DOHH2 (cell line): ENCODE measurements around the gene TMOD4.
"Not testable (repeated sequence)": the region's sequence is repeated elsewhere in the genome, so short reads cannot be mapped to it uniquely, and the experiment has no call there.

Experiments used
- H3F3A ChIP-seq: fragments of 200-600 bp; sonication (generic), shearing (Covaris generic); 2 replicates; pipeline ENCODE4 v1.6.0; 2016; ENCODE audit warnings: antibody characterized with exemption, mild to moderate bottlenecking; ENCODE audit not compliant: control insufficient read depth, insufficient read depth
- H3K27ac ChIP-seq: fragments of 200-600 bp; sonication (generic); 2 replicates; pipeline ENCODE4 v1.5.1; 2014; ENCODE audit warnings: low read depth, mild to moderate bottlenecking, low read length, moderate library complexity
- H3K27me3 ChIP-seq: fragments of 200-600 bp; sonication (generic); 2 replicates; pipeline ENCODE4 v1.6.1; 2014; ENCODE audit warnings: mild to moderate bottlenecking, low read length, mixed read lengths; ENCODE audit not compliant: control insufficient read depth
- H3K36me3 ChIP-seq: fragments of 200-600 bp; sonication (generic); 2 replicates; pipeline ENCODE4 v1.6.1; 2014; ENCODE audit warnings: mild to moderate bottlenecking, low read length, moderate library complexity, mixed read lengths; ENCODE audit not compliant: control insufficient read depth
- H3K4me1 ChIP-seq: fragments of 200-600 bp; sonication (generic); 2 replicates; pipeline ENCODE4 v1.6.1; 2014; ENCODE audit warnings: mild to moderate bottlenecking, low read length, mixed read lengths; ENCODE audit not compliant: control insufficient read depth
- H3K4me2 ChIP-seq: fragments of 200-600 bp; sonication (generic); 2 replicates; pipeline ENCODE4 v1.6.0; 2014; ENCODE audit warnings: mild to moderate bottlenecking, low read length, moderate library complexity
- H3K4me3 ChIP-seq: fragments of 200-600 bp; sonication (generic); 2 replicates; pipeline ENCODE4 v1.5.1; 2014; ENCODE audit warnings: mild to moderate bottlenecking, low read length, mixed read lengths
- H3K79me2 ChIP-seq: fragments of 200-600 bp; sonication (generic); 2 replicates; pipeline ENCODE4 v1.6.1; 2014; ENCODE audit warnings: mild to moderate bottlenecking, low read length, mixed read lengths; ENCODE audit not compliant: control insufficient read depth
- H3K9me2 ChIP-seq: fragments of 200-600 bp; sonication (generic); replicated peaks from 2 replicates; pipeline ENCODE4 v1.6.1; 2014; ENCODE audit warnings: mild to moderate bottlenecking, low read length, mixed read lengths; ENCODE audit not compliant: control insufficient read depth
- H3K9me3 ChIP-seq: fragments of 200-600 bp; sonication (generic); 2 replicates; pipeline ENCODE4 v1.6.1; 2014; ENCODE audit warnings: antibody characterized with exemption, low read length, mixed read lengths; ENCODE audit not compliant: control insufficient read depth, insufficient read depth
- H4K20me1 ChIP-seq: fragments of 200-600 bp; sonication (generic); 2 replicates; pipeline ENCODE4 v1.6.0; 2014; ENCODE audit warnings: low read depth, mild to moderate bottlenecking, antibody characterized with exemption, low read length, moderate library complexity; ENCODE audit not compliant: control insufficient read depth, insufficient read depth
- CTCF ChIP-seq: fragments of 200-600 bp; sonication (generic); IDR thresholded peaks from one replicate; pipeline ENCODE4 v1.5.1; 2014; ENCODE audit warnings: antibody characterized with exemption, mild to moderate bottlenecking, low read depth, low read length; ENCODE audit not compliant: poor library complexity, severe bottlenecking
- EZH2phosphoT487 ChIP-seq: fragments of 200-600 bp; sonication (generic); IDR thresholded peaks from 2 replicates; pipeline ENCODE4 v1.6.1; 2017; ENCODE audit warnings: borderline replicate concordance, mild to moderate bottlenecking, antibody characterized with exemption, low read length, moderate library complexity, mixed read lengths

The TMOD4 gene

GRCh38 chr1:151213560-151213959, 37.8 kb upstream of the TMOD4 start:
- TF ChIP-seq CTCF (no peak), EZH2phosphoT487 (no peak)
- no peaks in the 10 kb centered on the region for H3K4me1 ChIP-seq
- H3K27ac ChIP-seq = no peak overlapping the region
- H3K27me3 ChIP-seq = no peaks in the 10 kb centered on the region
- H3F3A ChIP-seq = peaks cover 3% of the 10 kb centered on the region; the same call in 1 of the 2 replicates
- H3K79me2 ChIP-seq = peaks cover 97% of the 10 kb centered on the region
- H3K9me3 ChIP-seq = no peaks in the 10 kb centered on the region
- no peak overlapping the region for H3K4me3 ChIP-seq
- 0 out of 2 replicates have a peak, but pooled peaks cover 3% of the 10 kb centered on the region for H4K20me1 ChIP-seq
- no peak overlapping the region for H3K4me2 ChIP-seq
- no peaks in the 10 kb centered on the region for H3K9me2 ChIP-seq
- H3K36me3 ChIP-seq = peaks cover 62% of the 10 kb centered on the region

DNA sequence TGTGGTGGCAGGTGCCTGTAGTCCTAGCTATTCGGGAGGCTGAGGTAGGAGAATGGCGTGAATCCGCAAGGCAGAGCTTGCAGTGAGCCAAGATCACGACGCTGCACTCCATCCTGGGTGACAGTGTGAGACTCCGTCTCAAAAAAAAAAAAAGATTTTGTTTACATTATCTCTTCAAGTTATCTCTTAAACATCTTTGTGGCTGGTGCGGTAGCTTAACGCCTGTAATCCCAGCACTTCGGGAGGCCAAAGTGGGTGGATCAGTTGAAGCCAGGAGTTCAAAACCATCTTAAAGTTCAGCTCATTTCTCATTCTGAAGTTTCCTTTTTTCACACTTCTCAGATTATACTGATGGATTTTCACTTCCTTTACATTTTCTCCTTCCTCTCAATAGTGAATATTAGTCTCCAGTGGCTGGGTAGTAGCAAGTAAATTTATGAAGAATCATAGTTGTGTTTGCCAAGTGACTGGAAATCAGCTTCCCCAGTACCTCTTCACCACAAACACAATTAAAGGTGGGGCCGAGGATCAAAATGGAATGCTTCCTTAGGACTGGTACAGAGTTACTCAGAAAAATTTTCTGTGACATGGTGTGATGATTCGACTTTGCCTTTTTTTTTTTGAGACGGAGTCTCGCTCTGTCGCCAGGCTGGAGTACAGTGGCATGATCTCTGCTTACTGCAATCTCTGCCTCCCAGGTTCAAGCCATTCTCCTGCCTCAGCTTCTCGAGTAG, 36.4 kb upstream of the TMOD4 start:
- Histone ChIP-seq H3K79me2 (peaks cover 97% of the 10 kb centered on the region), H3K4me2 (no peak overlapping the region), H3K4me3 (no peak overlapping the region), H3K9me3 (no peaks in the 10 kb centered on the region), H3K4me1 (no peaks in the 10 kb centered on the region), H3F3A (peaks cover 3% of the 10 kb centered on the region; the same call in 1 of the 2 replicates), H3K9me2 (no peaks in the 10 kb centered on the region), H4K20me1 (0 out of 2 replicates have a peak, but pooled peaks cover 3% of the 10 kb centered on the region), H3K27me3 (no peaks in the 10 kb centered on the region), H3K36me3 (peaks cover 66% of the 10 kb centered on the region), H3K27ac (no peak overlapping the region)
- TF ChIP-seq CTCF = no peak
- no peak for TF ChIP-seq EZH2phosphoT487

GRCh38 chr1:151210830-151211229, 35.0 kb upstream of the TMOD4 start:
- TF ChIP-seq EZH2phosphoT487 (no peak), CTCF (no peak)
- H3K79me2 ChIP-seq = peaks cover 97% of the 10 kb centered on the region
- H3K36me3 ChIP-seq = peaks cover 69% of the 10 kb centered on the region
- no peak overlapping the region for H3K27ac ChIP-seq
- H3K9me3 ChIP-seq = no peaks in the 10 kb centered on the region
- peaks cover 3% of the 10 kb centered on the region; the same call in 1 of the 2 replicates for H3F3A ChIP-seq
- 0 out of 2 replicates have a peak, but pooled peaks cover 3% of the 10 kb centered on the region for H4K20me1 ChIP-seq
- no peaks in the 10 kb centered on the region for H3K4me1 ChIP-seq
- no peak overlapping the region for H3K4me3 ChIP-seq
- no peaks in the 10 kb centered on the region for H3K27me3 ChIP-seq
- H3K4me2 ChIP-seq = no peak overlapping the region
- no peaks in the 10 kb centered on the region for H3K9me2 ChIP-seq

- not testable (repeated sequence) for H3K27ac ChIP-seq, H3F3A ChIP-seq, H3K4me3 ChIP-seq, H3K9me2 ChIP-seq, H3K4me1 ChIP-seq, H4K20me1 ChIP-seq, H3K9me3 ChIP-seq, H3K27me3 ChIP-seq, H3K4me2 ChIP-seq
- Histone ChIP-seq H3K36me3 (peaks cover 75% of the 10 kb centered on the region), H3K79me2 (peaks cover 98% of the 10 kb centered on the region)
Observed at GRCh38 chr1:151205381-151205965, 29.7 kb upstream of the TMOD4 start.
